ENCODE measurements around the gene PRTFDC1. TPM values are rescaled to one million over a fixed set of nuclear protein-coding genes. Genes with fewer than 3 reads are reported as not detected.

The PRTFDC1 gene
- total RNA-seq, 1 experiment from 2014 or later = 0.49 TPM

- no peak overlapping the region for H3K4me3 ChIP-seq
- H3K27me3 ChIP-seq = no peaks in the 10 kb centered on the region
- no peaks in the 10 kb centered on the region for H3K9me3 ChIP-seq
- DNase-seq = no peak
- no peaks in the 10 kb centered on the region for H3K36me3 ChIP-seq
These were observed 78.3 kb downstream of the PRTFDC1 start for GRCh38 chr10:24874133-24874532.

- H3K36me3 ChIP-seq = no peaks in the 10 kb centered on the region
- no peak overlapping the region for H3K4me3 ChIP-seq
- no peaks in the 10 kb centered on the region for H3K9me3 ChIP-seq
- DNase-seq = no peak
- H3K27me3 ChIP-seq = no peaks in the 10 kb centered on the region
These were observed 79.1 kb downstream of the PRTFDC1 start for GRCh38 chr10:24873281-24873683.

- no peak for DNase-seq
These were observed 79.6 kb downstream of the PRTFDC1 start for GRCh38 chr10:24872790-24873182.

GRCh38 chr10:24872049-24872789, 80.2 kb downstream of the PRTFDC1 start:
- no peak for DNase-seq
- H3K9me3 ChIP-seq = no peaks in the 10 kb centered on the region
- no peaks in the 10 kb centered on the region for H3K27me3 ChIP-seq
- H3K36me3 ChIP-seq = no peaks in the 10 kb centered on the region
- H3K4me3 ChIP-seq = no peak overlapping the region

More at GRCh38 chr10:24872790-24873182, 79.6 kb downstream of the PRTFDC1 start:
- H3K9me3 ChIP-seq = no peaks in the 10 kb centered on the region
- H3K4me3 ChIP-seq = no peak overlapping the region
- no peaks in the 10 kb centered on the region for H3K36me3 ChIP-seq
- H3K27me3 ChIP-seq = no peaks in the 10 kb centered on the region

- no peak for DNase-seq
- H3K9me3 ChIP-seq = no peaks in the 10 kb centered on the region
- no peaks in the 10 kb centered on the region for H3K27me3 ChIP-seq
These were observed 81.1 kb downstream of the PRTFDC1 start for GRCh38 chr10:24871011-24871935.

GRCh38 chr10:24869354-24870015, 82.9 kb downstream of the PRTFDC1 start:
- Histone ChIP-seq H3K36me3 (no peaks in the 10 kb centered on the region), H3K27me3 (no peaks in the 10 kb centered on the region), H3K9me3 (no peaks in the 10 kb centered on the region), H3K4me3 (no peak overlapping the region)
- peak; percentile 7 for DNase-seq

More at GRCh38 chr10:24871011-24871935, 81.1 kb downstream of the PRTFDC1 start:
- Histone ChIP-seq H3K4me3 (no peak overlapping the region), H3K36me3 (no peaks in the 10 kb centered on the region)

GRCh38 chr10:24866604-24867583, 85.5 kb downstream of the PRTFDC1 start:
- peak; percentile 61 for DNase-seq
- Histone ChIP-seq H3K27me3 (no peaks in the 10 kb centered on the region), H3K4me3 (no peak overlapping the region), H3K9me3 (peaks cover 6% of the 10 kb centered on the region), H3K36me3 (no peaks in the 10 kb centered on the region)

- H3K36me3 ChIP-seq = no peaks in the 10 kb centered on the region
- DNase-seq = no peak
- peaks cover 6% of the 10 kb centered on the region for H3K9me3 ChIP-seq
- no peak overlapping the region for H3K4me3 ChIP-seq
- no peaks in the 10 kb centered on the region for H3K27me3 ChIP-seq
These were observed 86.6 kb downstream of the PRTFDC1 start for GRCh38 chr10:24865783-24866182.

GRCh38 chr10:24862589-24862988, 89.8 kb downstream of the PRTFDC1 start:
- no peaks in the 10 kb centered on the region for H3K27me3 ChIP-seq
- no peak overlapping the region for H3K4me3 ChIP-seq
- no peaks in the 10 kb centered on the region for H3K36me3 ChIP-seq
- DNase-seq = no peak
- H3K9me3 ChIP-seq = peaks cover 6% of the 10 kb centered on the region

- Histone ChIP-seq H3K4me3 (no peak overlapping the region), H3K9me3 (peaks cover 6% of the 10 kb centered on the region), H3K27me3 (no peaks in the 10 kb centered on the region), H3K36me3 (no peaks in the 10 kb centered on the region)
- peak; percentile 14 for DNase-seq
These were observed 93.8 kb downstream of the PRTFDC1 start for GRCh38 chr10:24858288-24859270.

- H3K4me3 ChIP-seq = no peak overlapping the region
- no peaks in the 10 kb centered on the region for H3K27me3 ChIP-seq
- DNase-seq = no peak
- no peaks in the 10 kb centered on the region for H3K9me3 ChIP-seq
- no peaks in the 10 kb centered on the region for H3K36me3 ChIP-seq
These were observed 95.2 kb downstream of the PRTFDC1 start for GRCh38 chr10:24857031-24857725.

GRCh38 chr10:24854256-24854655, 98.2 kb downstream of the PRTFDC1 start:
- Histone ChIP-seq H3K27me3 (no peaks in the 10 kb centered on the region), H3K4me3 (no peak overlapping the region), H3K9me3 (no peaks in the 10 kb centered on the region), H3K36me3 (no peaks in the 10 kb centered on the region)
- no peak for DNase-seq

- H3K27me3 ChIP-seq = no peaks in the 10 kb centered on the region
- no peak for DNase-seq
- H3K9me3 ChIP-seq = no peaks in the 10 kb centered on the region
These were observed 98.7 kb downstream of the PRTFDC1 start for GRCh38 chr10:24853661-24854060.

GRCh38 chr10:24851629-24852028, 100.8 kb downstream of the PRTFDC1 start:
- H3K27me3 ChIP-seq = no peaks in the 10 kb centered on the region
- no peaks in the 10 kb centered on the region for H3K36me3 ChIP-seq
- H3K9me3 ChIP-seq = no peaks in the 10 kb centered on the region
- H3K4me3 ChIP-seq = no peak overlapping the region
- no peak for DNase-seq

More at GRCh38 chr10:24853661-24854060, 98.7 kb downstream of the PRTFDC1 start:
- no peak overlapping the region for H3K4me3 ChIP-seq
- no peaks in the 10 kb centered on the region for H3K36me3 ChIP-seq
